Lower leg skin (tissue), 3 donors: ENCODE data around the gene PSENEN.

ENCODE experiments used
- POLR2A ChIP-seq, 2 donors: fragments of 450-650 bp; IDR thresholded peaks; one replicate each; pipeline ENCODE4 v1.6.1; 2016 to 2017; ENCODE audit warnings: antibody characterized with exemption in 2 of 2, mild to moderate bottlenecking in 1 of 2, moderate library complexity in 1 of 2
- TF ChIP-seq, protein P1 (sequence below), 3 donors: fragments of 450-650 bp; IDR thresholded peaks; one replicate each; pipeline ENCODE4 v1.5.1; 2016; ENCODE audit warnings: antibody characterized with exemption in 3 of 3, mild to moderate bottlenecking in 3 of 3, moderate library complexity in 2 of 3

GRCh38 chr19:35788205-35788960 is 42.9 kb downstream of the PSENEN start:
- TF ChIP-seq, protein P1, sequence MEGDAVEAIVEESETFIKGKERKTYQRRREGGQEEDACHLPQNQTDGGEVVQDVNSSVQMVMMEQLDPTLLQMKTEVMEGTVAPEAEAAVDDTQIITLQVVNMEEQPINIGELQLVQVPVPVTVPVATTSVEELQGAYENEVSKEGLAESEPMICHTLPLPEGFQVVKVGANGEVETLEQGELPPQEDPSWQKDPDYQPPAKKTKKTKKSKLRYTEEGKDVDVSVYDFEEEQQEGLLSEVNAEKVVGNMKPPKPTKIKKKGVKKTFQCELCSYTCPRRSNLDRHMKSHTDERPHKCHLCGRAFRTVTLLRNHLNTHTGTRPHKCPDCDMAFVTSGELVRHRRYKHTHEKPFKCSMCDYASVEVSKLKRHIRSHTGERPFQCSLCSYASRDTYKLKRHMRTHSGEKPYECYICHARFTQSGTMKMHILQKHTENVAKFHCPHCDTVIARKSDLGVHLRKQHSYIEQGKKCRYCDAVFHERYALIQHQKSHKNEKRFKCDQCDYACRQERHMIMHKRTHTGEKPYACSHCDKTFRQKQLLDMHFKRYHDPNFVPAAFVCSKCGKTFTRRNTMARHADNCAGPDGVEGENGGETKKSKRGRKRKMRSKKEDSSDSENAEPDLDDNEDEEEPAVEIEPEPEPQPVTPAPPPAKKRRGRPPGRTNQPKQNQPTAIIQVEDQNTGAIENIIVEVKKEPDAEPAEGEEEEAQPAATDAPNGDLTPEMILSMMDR (IDR thresholded peaks at IDR 0.05): no peak
- TF ChIP-seq POLR2A (IDR thresholded peaks at IDR 0.05): no peak
